Transverse colon (tissue), 4 donors: ENCODE results near the gene WIZ. TPM values are rescaled to one million over a fixed set of nuclear protein-coding genes. Genes with fewer than 3 reads are reported as not detected.

Experiments used
- DNase-seq: peaks from one replicate; pipeline ENCODE4 v3.0.0-alpha.2; 2019
- H3K27ac ChIP-seq, 4 donors: fragments of 200-600 bp; sonication (generic); 2 replicates each; pipeline ENCODE4 v1.5.1; 2016 to 2018; ENCODE audit warnings: inconsistent platforms in 4 of 4
- H3K27me3 ChIP-seq: fragments of 200-600 bp; sonication (generic); 2 replicates; pipeline ENCODE4 v1.5.1; 2017; ENCODE audit warnings: inconsistent platforms
- H3K36me3 ChIP-seq, 4 donors: fragments of 200-600 bp; sonication (generic); 2 replicates each; pipeline ENCODE4 v1.5.1; 2017 to 2019; ENCODE audit warnings: inconsistent platforms in 4 of 4
- H3K4me1 ChIP-seq, 4 donors: fragments of 200-600 bp; sonication (generic); 2 replicates each; pipeline ENCODE4 v1.5.1; 2017 to 2020; ENCODE audit warnings: inconsistent platforms in 4 of 4
- H3K4me3 ChIP-seq, 4 donors: fragments of 200-600 bp; sonication (generic); 1 replicate in 1 of 4; 2 replicates in 3 of 4; pipeline versions ENCODE4 v1.5.1 to v1.6.1; 2017 to 2019; ENCODE audit warnings: inconsistent platforms in 4 of 4
- H3K9me3 ChIP-seq, 2 donors: fragments of 200-600 bp; sonication (generic); 2 replicates each; pipeline ENCODE4 v1.5.1; 2017 to 2019; ENCODE audit warnings: inconsistent platforms in 2 of 2
- CTCF ChIP-seq, 5 experiments: fragments of 200-600 bp in 3 of 5; fragments of 450-650 bp in 2 of 5; sonication (generic) in 3 of 5; IDR thresholded peaks; 1 replicate in 2 of 5; 2 replicates in 3 of 5; pipeline ENCODE4 v1.5.1; 2016 to 2017; ENCODE audit warnings: antibody characterized with exemption in 5 of 5, inconsistent platforms in 3 of 5, mild to moderate bottlenecking in 2 of 5, moderate library complexity in 1 of 5
- EP300 ChIP-seq: sonication (generic); formaldehyde crosslinking; IDR thresholded peaks from one replicate; pipeline ENCODE4 v1.6.1; 2017; ENCODE audit warnings: antibody characterized with exemption, low read depth
- POLR2A ChIP-seq: fragments of 450-650 bp; IDR thresholded peaks from one replicate; pipeline ENCODE4 v1.6.1; 2016; ENCODE audit warnings: antibody characterized with exemption, mild to moderate bottlenecking, moderate library complexity
- POLR2AphosphoS5 ChIP-seq, 3 donors: sonication (generic); formaldehyde crosslinking; IDR thresholded peaks; one replicate each; pipeline ENCODE4 v1.6.1; 2016; ENCODE audit warnings: antibody characterized with exemption in 3 of 3
- WGBS, 2 donors: methylation state at CpG; one replicate each; pipeline ENCODE4 v1.1.5; 2018; ENCODE audit warnings: low coverage in 1 of 2; 5-methylcytosine and 5-hydroxymethylcytosine counted together
- in situ Hi-C, 4 donors: fragments of 200-750 bp; cut with MboI; loops; one replicate each; pipeline versions ENCODE4 v1.15.0 to v1.15.1; 2017; ENCODE audit warnings: low sequenced_read_pairs in 3 of 4, low pct_ligation_motif_present in 1 of 4, low pct_unique_long_range_greater_than_20kb in 1 of 4
- intact Hi-C: fragments of 100-400 bp; cut with DNase I; formaldehyde crosslinking; loops from one replicate; pipeline ENCODE4 v1.15.1; 2023; ENCODE audit warnings: low total_unique reads
- total RNA-seq, 4 donors: library from RNA; depleted of rRNA; stranded (reverse); fragments of >200 nt; gene quantifications; one replicate each; pipeline ENCODE4 v1.1.0, GENCODE V29; 2016

The WIZ gene
- total RNA-seq, 4 donors from 2014 or later = 31.0 to 63.6 (median 42.0) TPM

- no peak overlapping the region for H3K27ac ChIP-seq
- DNase-seq = no peak
- H3K4me1 ChIP-seq = peaks cover 0 to 11% (median 6%) of the 10 kb centered on the region in 4 donors
- H3K36me3 ChIP-seq = no peaks in the 10 kb centered on the region
- in situ Hi-C loops = no loop called here
- no peaks in the 10 kb centered on the region for H3K9me3 ChIP-seq
- TF ChIP-seq POLR2A = no peak
- TF ChIP-seq CTCF (IDR thresholded peaks at IDR 0.05) = no peak
- TF ChIP-seq POLR2AphosphoS5 (IDR thresholded peaks at IDR 0.05) = no peak
- no peak for TF ChIP-seq EP300
- H3K27me3 ChIP-seq = peaks cover 48% of the 10 kb centered on the region
- 89% methylated on average over 2 of the region's 2 CpGs; no CpG with 5 or more reads in 1 of the 2 donors for WGBS, 2 donors
- intact Hi-C loops = no loop called here
- H3K4me3 ChIP-seq = no peak overlapping the region
Observed at GRCh38 chr19:15461694-15462093, 11.9 kb upstream of the WIZ start.

GRCh38 chr19:15457701-15458484, 8.1 kb upstream of the WIZ start:
- TF ChIP-seq POLR2AphosphoS5 (IDR thresholded peaks at IDR 0.05) (no peak), POLR2A (no peak), EP300 (no peak), CTCF (IDR thresholded peaks at IDR 0.05) (no peak)
- WGBS, 2 donors = 27 to 48% methylated on average over 3 to 44 of the region's 54 CpGs
- no peaks in the 10 kb centered on the region for H3K9me3 ChIP-seq
- peaks cover 0 to 16% (median 13%) of the 10 kb centered on the region in 4 donors for H3K4me1 ChIP-seq
- peaks cover 54% of the 10 kb centered on the region for H3K27me3 ChIP-seq
- intact Hi-C loops (no loop called here), in situ Hi-C loops (no loop called here)
- H3K4me3 ChIP-seq = no peak overlapping the region
- H3K36me3 ChIP-seq = no peaks in the 10 kb centered on the region
- DNase-seq = no peak
- H3K27ac ChIP-seq = no peak overlapping the region

- intact Hi-C loops = no loop called here
- no peaks in the 10 kb centered on the region for H3K36me3 ChIP-seq
- peaks cover 0 to 21% (median 18%) of the 10 kb centered on the region in 4 donors for H3K4me1 ChIP-seq
- DNase-seq = no peak
- in situ Hi-C loops = no loop called here
- H3K27ac ChIP-seq = no peak overlapping the region
- no peaks in the 10 kb centered on the region for H3K9me3 ChIP-seq
- TF ChIP-seq CTCF (IDR thresholded peaks at IDR 0.05) (no peak), EP300 (no peak), POLR2AphosphoS5 (IDR thresholded peaks at IDR 0.05) (no peak), POLR2A (no peak)
- peaks cover 54% of the 10 kb centered on the region for H3K27me3 ChIP-seq
- WGBS, 2 donors = 47% methylated on average over 52 of the region's 86 CpGs; no CpG with 5 or more reads in 1 of the 2 donors
- peak overlapping the region in 2 of 4 donors; percentile 11 to 21 for H3K4me3 ChIP-seq
Observed at GRCh38 chr19:15456871-15457700, 7.3 kb upstream of the WIZ start.

- peaks cover 0 to 21% (median 18%) of the 10 kb centered on the region in 4 donors for H3K4me1 ChIP-seq
- H3K27me3 ChIP-seq = peaks cover 54% of the 10 kb centered on the region
- TF ChIP-seq CTCF (IDR thresholded peaks at IDR 0.05) (no peak), POLR2A (no peak), POLR2AphosphoS5 (IDR thresholded peaks at IDR 0.05) (no peak), EP300 (no peak)
- no peak for DNase-seq
- WGBS, 2 donors = 42% methylated on average over 13 of the region's 14 CpGs; no CpG with 5 or more reads in 1 of the 2 donors
- intact Hi-C loops = no loop called here
- no peak overlapping the region for H3K27ac ChIP-seq
- in situ Hi-C loops = no loop called here
- no peaks in the 10 kb centered on the region for H3K36me3 ChIP-seq
- H3K9me3 ChIP-seq = no peaks in the 10 kb centered on the region
- no peak overlapping the region for H3K4me3 ChIP-seq
Observed at GRCh38 chr19:15456441-15456840, 6.7 kb upstream of the WIZ start.
